CD14-positive monocyte (primary cell): Measurements from ENCODE around the gene GRIP1. TPM values are rescaled to one million over a fixed set of nuclear protein-coding genes. Genes with fewer than 3 reads are reported as not detected.

Experiments
- DNase-seq, 3 donors: peaks; one replicate each; pipeline ENCODE4 v3.0.0-alpha.2; 2011 to 2022
- H2AFZ ChIP-seq: 2 replicates; pipeline ENCODE4 v1.6.0; 2012; ENCODE audit warnings: mild to moderate bottlenecking, low read depth, low read length, inconsistent platforms; ENCODE audit not compliant: insufficient read depth, poor library complexity, severe bottlenecking
- H3K27ac ChIP-seq, 2 donors: 1 replicate in 1 of 2; 2 replicates in 1 of 2; pipeline ENCODE4 v1.5.1; 2012 to 2013; ENCODE audit warnings: low read length in 2 of 2, control low read depth in 1 of 2, inconsistent platforms in 1 of 2, low read depth in 1 of 2, mild to moderate bottlenecking in 1 of 2
- H3K27me3 ChIP-seq, 2 donors: one replicate each; pipeline versions ENCODE4 v1.6.0 to v1.6.1; 2011 to 2013; ENCODE audit warnings: low read length in 2 of 2; ENCODE audit not compliant: control insufficient read depth in 2 of 2, insufficient read depth in 2 of 2
- H3K36me3 ChIP-seq, 2 donors: replicated peaks in 1 of 2; 1 replicate in 1 of 2; 2 replicates in 1 of 2; pipeline versions ENCODE4 v1.5.1 to v1.6.1; 2012 to 2013; ENCODE audit warnings: low read length in 2 of 2, control low read depth in 1 of 2, inconsistent platforms in 1 of 2, mild to moderate bottlenecking in 1 of 2; ENCODE audit not compliant: insufficient read depth in 2 of 2, control insufficient read depth in 1 of 2
- H3K4me1 ChIP-seq, 2 donors: 1 replicate in 1 of 2; 2 replicates in 1 of 2; pipeline versions ENCODE4 v1.5.1 to v1.6.1; 2012 to 2013; ENCODE audit warnings: low read length in 2 of 2, control low read depth in 1 of 2, inconsistent platforms in 1 of 2, mild to moderate bottlenecking in 1 of 2, moderate library complexity in 1 of 2; ENCODE audit not compliant: insufficient read depth in 2 of 2, control insufficient read depth in 1 of 2
- H3K4me2 ChIP-seq: replicated peaks from 2 replicates; pipeline ENCODE3; 2012; ENCODE audit warnings: low read length, moderate library complexity, mild to moderate bottlenecking; ENCODE audit not compliant: poor library complexity, severe bottlenecking; ENCODE audit errors: extremely low read depth
- H3K4me3 ChIP-seq, 3 experiments: fragments of 200-600 bp in 1 of 3; sonication (generic) in 1 of 3; replicated peaks in 1 of 3; 1 replicate in 2 of 3; 2 replicates in 1 of 3; pipeline ENCODE4 v1.5.1; 2011 to 2013; ENCODE audit warnings: low read length in 3 of 3, mild to moderate bottlenecking in 3 of 3, control low read depth in 2 of 3, low read depth in 2 of 3, inconsistent platforms in 1 of 3, moderate library complexity in 1 of 3
- H3K79me2 ChIP-seq: 2 replicates; pipeline ENCODE4 v1.6.0; 2012; ENCODE audit warnings: mild to moderate bottlenecking, control low read depth, inconsistent platforms, low read length, moderate library complexity; ENCODE audit not compliant: insufficient read depth
- H3K9ac ChIP-seq: 2 replicates; pipeline ENCODE4 v1.6.0; 2017; ENCODE audit warnings: low read length, mild to moderate bottlenecking; ENCODE audit not compliant: insufficient read depth, poor library complexity, severe bottlenecking
- H3K9me3 ChIP-seq, 2 donors: replicated peaks in 1 of 2; 1 replicate in 1 of 2; 2 replicates in 1 of 2; pipeline versions ENCODE4 v1.5.1 to v1.6.1; 2012 to 2013; ENCODE audit warnings: low read length in 2 of 2, control low read depth in 1 of 2; ENCODE audit not compliant: control insufficient read depth in 1 of 2, insufficient read depth in 1 of 2
- H4K20me1 ChIP-seq: 2 replicates; pipeline ENCODE4 v1.6.0; 2012; ENCODE audit warnings: mild to moderate bottlenecking, low read length, control low read depth, moderate library complexity; ENCODE audit not compliant: insufficient read depth
- H3K27ac Mint-ChIP-seq, 7 donors: one replicate each; pipeline ENCODE4 v1.8.0; 2020; ENCODE audit warnings: mild to moderate bottlenecking in 7 of 7, mixed read lengths in 7 of 7, moderate library complexity in 6 of 7, inconsistent platforms in 2 of 7
- H3K27me3 Mint-ChIP-seq, 3 donors: one replicate each; pipeline ENCODE4 v1.8.0; 2021 to 2022; ENCODE audit warnings: low read depth in 3 of 3, mild to moderate bottlenecking in 3 of 3, mixed read lengths in 3 of 3, moderate library complexity in 3 of 3, inconsistent platforms in 1 of 3
- H3K36me3 Mint-ChIP-seq, 2 donors: one replicate each; pipeline ENCODE4 v1.8.0; 2020; ENCODE audit warnings: mixed read lengths in 2 of 2, inconsistent platforms in 1 of 2, mild to moderate bottlenecking in 1 of 2
- H3K4me1 Mint-ChIP-seq: one replicate; pipeline ENCODE4 v1.8.0; 2020; ENCODE audit warnings: mild to moderate bottlenecking, mixed read lengths
- H3K4me3 Mint-ChIP-seq, 2 donors: one replicate each; pipeline ENCODE4 v1.8.0; 2020; ENCODE audit warnings: mild to moderate bottlenecking in 2 of 2, mixed read lengths in 2 of 2, moderate library complexity in 1 of 2
- H3K9me3 Mint-ChIP-seq, 7 donors: one replicate each; pipeline ENCODE4 v1.8.0; 2020 to 2022; ENCODE audit warnings: mixed read lengths in 7 of 7, mild to moderate bottlenecking in 6 of 7, moderate library complexity in 6 of 7, inconsistent platforms in 2 of 7
- CTCF ChIP-seq: fragments of 200-600 bp; IDR thresholded peaks from one replicate; pipeline ENCODE4 v1.8.0; 2022; ENCODE audit warnings: antibody characterized with exemption, mild to moderate bottlenecking
- WGBS: methylation state at CpG from one replicate; pipeline ENCODE4 v1.1.5; 2013; ENCODE audit warnings: missing lambda C conversion rate; ENCODE audit not compliant: insufficient coverage; 5-methylcytosine and 5-hydroxymethylcytosine counted together
- intact Hi-C, 2 donors: fragments of 100-400 bp; cut with micrococcal nuclease; formaldehyde crosslinking; loops; one replicate each; pipeline versions ENCODE4 v1.15.0 to v1.15.1; 2023
- polyA plus RNA-seq, 3 donors: library from polyadenylated mRNA; depleted of rRNA in 1 of 3; unstranded in 2 of 3; stranded (reverse) in 1 of 3; fragments of 300-500 nt in 2 of 3; fragments of >200 nt in 1 of 3; fragmentation: Illumina TruSeq in 2 of 3; gene quantifications; 1 replicate in 2 of 3; 2 replicates in 1 of 3; pipeline ENCODE4 v1.2.3, GENCODE V29; 2012 to 2021

Gene GRIP1
- polyA plus RNA-seq, 3 donors, result 0.21 TPM; not detected in 2

GRCh38 chr12:66726556-66726955 is 47.7 kb upstream of the GRIP1 start:
- no peaks in the 10 kb centered on the region for H3K27me3 ChIP-seq
- H3K27ac ChIP-seq, result no peak overlapping the region
- H3K9ac ChIP-seq, result no peak overlapping the region
- no peak for TF ChIP-seq CTCF
- peaks cover 0 to 4% (median 3%) of the 10 kb centered on the region in 3 donors for H3K27me3 Mint-ChIP-seq
- H3K4me3 Mint-ChIP-seq, result no peak overlapping the region
- no peaks in the 10 kb centered on the region for H3K9me3 ChIP-seq
- H3K4me1 Mint-ChIP-seq, result no peaks in the 10 kb centered on the region
- no peaks in the 10 kb centered on the region for H3K36me3 ChIP-seq
- no CpG with 5 or more reads among the region's 4 CpGs for WGBS
- H4K20me1 ChIP-seq, result no peaks in the 10 kb centered on the region
- no peak overlapping the region for H2AFZ ChIP-seq
- H3K36me3 Mint-ChIP-seq, result no peaks in the 10 kb centered on the region
- no peaks in the 10 kb centered on the region for H3K9me3 Mint-ChIP-seq
- no peak for DNase-seq
- no peaks in the 10 kb centered on the region for H3K79me2 ChIP-seq
- H3K4me3 ChIP-seq, result no peak overlapping the region
- intact Hi-C loops, result no loop called here
- H3K4me2 ChIP-seq, result no peak overlapping the region
- no peak overlapping the region for H3K27ac Mint-ChIP-seq
- H3K4me1 ChIP-seq, result no peaks in the 10 kb centered on the region

DNA sequence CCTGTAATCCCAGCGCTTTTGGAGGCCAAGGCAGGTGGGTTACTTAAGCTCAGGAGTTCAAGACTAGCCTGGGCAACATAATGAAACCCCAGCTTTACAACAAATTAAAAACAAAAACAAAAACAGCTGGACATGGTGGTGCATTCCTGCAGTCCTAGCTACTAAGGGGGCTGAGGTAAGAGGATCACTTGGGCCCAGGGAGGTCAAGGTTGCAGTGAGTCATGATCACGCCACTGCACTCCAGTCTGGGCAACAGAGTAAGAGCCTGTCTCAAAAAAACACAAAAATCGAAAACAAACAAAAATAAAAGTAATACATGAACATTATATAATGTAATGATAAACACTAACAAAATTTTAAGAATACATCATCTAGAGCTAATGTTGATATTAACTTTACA is 46.2 kb upstream of the GRIP1 start:
- H2AFZ ChIP-seq, result no peak overlapping the region
- intact Hi-C loops, result no loop called here
- no peaks in the 10 kb centered on the region for H3K4me1 ChIP-seq
- Mint-ChIP-seq H3K36me3 (no peaks in the 10 kb centered on the region), H3K4me3 (no peak overlapping the region), H3K27me3 (peaks cover 0 to 4% (median 3%) of the 10 kb centered on the region in 3 donors), H3K4me1 (no peaks in the 10 kb centered on the region), H3K27ac (no peak overlapping the region), H3K9me3 (no peaks in the 10 kb centered on the region)
- no peak overlapping the region for H3K4me3 ChIP-seq
- WGBS, result no CpG with 5 or more reads among the region's 3 CpGs
- H3K36me3 ChIP-seq, result no peaks in the 10 kb centered on the region
- no peaks in the 10 kb centered on the region for H4K20me1 ChIP-seq
- H3K9ac ChIP-seq, result no peak overlapping the region
- H3K27ac ChIP-seq, result no peak overlapping the region
- H3K27me3 ChIP-seq, result no peaks in the 10 kb centered on the region
- no peaks in the 10 kb centered on the region for H3K79me2 ChIP-seq
- no peak for TF ChIP-seq CTCF
- no peaks in the 10 kb centered on the region for H3K9me3 ChIP-seq
- H3K4me2 ChIP-seq, result no peak overlapping the region
- DNase-seq, result no peak
